GM23338 (cell line): Measurements from ENCODE around the gene CTSK.

ENCODE experiments used
- CTCF ChIP-seq, 2 experiments: fragments of 200-600 bp in 1 of 2; sonication (generic) in 1 of 2; conservative IDR thresholded peaks; 2 replicates each; pipeline versions ENCODE4 v1.5.1 to v1.6.1; 2016 to 2017; ENCODE audit warnings: antibody characterized with exemption in 2 of 2, low read depth in 2 of 2, mild to moderate bottlenecking in 2 of 2, moderate library complexity in 1 of 2
- ETS1 ChIP-seq: IDR thresholded peaks from 2 replicates; pipeline ENCODE4 v1.6.1; 2016; ENCODE audit warnings: antibody characterized with exemption
- EZH2 ChIP-seq: fragments of 200-600 bp; sonication (generic); IDR thresholded peaks from one replicate; pipeline ENCODE4 v1.8.0; 2017; ENCODE audit warnings: antibody characterized with exemption, mild to moderate bottlenecking, low read depth; ENCODE audit not compliant: unreplicated experiment
- EZH2phosphoT487 ChIP-seq: fragments of 200-600 bp; sonication (generic); IDR thresholded peaks from one replicate; pipeline ENCODE4 v1.8.1; 2018; ENCODE audit warnings: antibody characterized with exemption; ENCODE audit not compliant: unreplicated experiment
- POLR2AphosphoS5 ChIP-seq: IDR thresholded peaks from 2 replicates; pipeline ENCODE4 v1.6.1; 2016; ENCODE audit warnings: antibody characterized with exemption, low read depth
- REST ChIP-seq: IDR thresholded peaks from one replicate; pipeline ENCODE4 v1.6.1; 2018; ENCODE audit warnings: antibody characterized with exemption; ENCODE audit not compliant: unreplicated experiment

DNA sequence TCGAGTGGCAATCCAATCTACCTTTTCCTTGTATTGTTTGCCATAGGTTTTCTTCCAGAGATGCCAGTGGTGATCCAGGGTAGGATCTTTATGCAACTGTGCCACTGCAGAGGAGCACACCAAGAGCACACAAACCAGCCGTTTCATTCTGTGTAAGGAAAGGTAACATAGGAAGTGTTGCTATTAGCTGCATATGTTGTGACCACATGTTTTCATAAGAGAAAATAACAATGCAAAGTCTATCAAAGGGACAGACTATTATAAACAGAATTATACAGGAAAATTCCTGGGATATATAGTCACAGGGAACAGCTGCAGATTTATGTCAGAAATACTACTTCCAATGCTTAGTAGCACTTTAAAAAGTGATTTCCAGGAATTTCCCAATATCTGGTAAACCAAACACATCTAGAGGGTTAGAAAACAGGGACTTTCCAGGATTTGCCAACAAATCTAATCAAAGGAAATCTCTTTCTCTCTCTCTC, 43.4 kb downstream of the CTSK start:
- TF ChIP-seq REST, result no peak
- TF ChIP-seq CTCF (conservative IDR thresholded peaks at IDR 0.05; ENCODE audit: low read depth in 2 of 2), result no peak
- no peak for TF ChIP-seq EZH2phosphoT487
- TF ChIP-seq POLR2AphosphoS5, result no peak
- TF ChIP-seq ETS1, result no peak
- no peak for TF ChIP-seq EZH2
